HG03139 (cell line): Measurements from ENCODE around the gene HSPA6.
"Not testable (repeated sequence)": the region's sequence is repeated elsewhere in the genome, so short reads cannot be mapped to it uniquely, and the experiment has no call there.

Experiments used
- ATAC-seq: cut with Tn5 transposase; IDR thresholded peaks from one replicate; pipeline ENCODE4 v1.9.1; 2021; ENCODE audit not compliant: unreplicated experiment

Gene HSPA6

GRCh38 chr1:161502641-161503393 is 21.5 kb upstream of the HSPA6 start:
- ATAC-seq, result no peak

- no peak for ATAC-seq
These were observed 21.0 kb upstream of the HSPA6 start for GRCh38 chr1:161503394-161503748.

- no peak for ATAC-seq
These were observed 18.7 kb upstream of the HSPA6 start for GRCh38 chr1:161505686-161506085.

- ATAC-seq, result no peak
These were observed 17.8 kb upstream of the HSPA6 start for GRCh38 chr1:161506336-161507223.

GRCh38 chr1:161510477-161510876 is 13.9 kb upstream of the HSPA6 start:
- ATAC-seq, result no peak

- ATAC-seq, result no peak
These were observed 13.2 kb upstream of the HSPA6 start for GRCh38 chr1:161511018-161511755.

- no peak for ATAC-seq
These were observed 12.6 kb upstream of the HSPA6 start for GRCh38 chr1:161511756-161512060.

GRCh38 chr1:161512636-161513447 is 11.5 kb upstream of the HSPA6 start:
- not testable (repeated sequence) for ATAC-seq

- ATAC-seq, result not testable (repeated sequence)
These were observed 10.9 kb upstream of the HSPA6 start for GRCh38 chr1:161513448-161513780.

- ATAC-seq, result not testable (repeated sequence)
These were observed 10.4 kb upstream of the HSPA6 start for GRCh38 chr1:161513953-161514352.

- ATAC-seq, result not testable (repeated sequence)
These were observed 1.1 kb upstream of the HSPA6 start for GRCh38 chr1:161523041-161523816.

- not testable (repeated sequence) for ATAC-seq
These were observed 477 bp downstream of the HSPA6 start for GRCh38 chr1:161524742-161525291.

- not testable (repeated sequence) for ATAC-seq
These were observed 981 bp downstream of the HSPA6 start for GRCh38 chr1:161525321-161525720.

- ATAC-seq, result not testable (repeated sequence)
These were observed 1.6 kb downstream of the HSPA6 start for GRCh38 chr1:161525918-161526317.

- ATAC-seq, result not testable (repeated sequence)
These were observed 4.2 kb downstream of the HSPA6 start for GRCh38 chr1:161528550-161528949.

GRCh38 chr1:161529463-161530104 is 5.2 kb downstream of the HSPA6 start:
- not testable (repeated sequence) for ATAC-seq

- not testable (repeated sequence) for ATAC-seq
These were observed 5.8 kb downstream of the HSPA6 start for GRCh38 chr1:161530158-161530557.

- ATAC-seq, result peak; percentile 66
These were observed 6.6 kb downstream of the HSPA6 start for GRCh38 chr1:161530671-161531641.
